Transverse colon (tissue), 4 donors: ENCODE data around the gene CD9. TPM values are rescaled to one million over a fixed set of nuclear protein-coding genes. Genes with fewer than 3 reads are reported as not detected.
A peak's percentile ranks its signal among the peaks of the same experiment; 100 is the strongest.

Source experiments
- DNase-seq: peaks from one replicate; pipeline ENCODE4 v3.0.0-alpha.2; 2019
- H3K27ac ChIP-seq, 4 donors: fragments of 200-600 bp; sonication (generic); 2 replicates each; pipeline ENCODE4 v1.5.1; 2016 to 2018; ENCODE audit warnings: inconsistent platforms in 4 of 4
- H3K27me3 ChIP-seq: fragments of 200-600 bp; sonication (generic); 2 replicates; pipeline ENCODE4 v1.5.1; 2017; ENCODE audit warnings: inconsistent platforms
- H3K36me3 ChIP-seq, 4 donors: fragments of 200-600 bp; sonication (generic); 2 replicates each; pipeline ENCODE4 v1.5.1; 2017 to 2019; ENCODE audit warnings: inconsistent platforms in 4 of 4
- H3K4me1 ChIP-seq, 4 donors: fragments of 200-600 bp; sonication (generic); 2 replicates each; pipeline ENCODE4 v1.5.1; 2017 to 2020; ENCODE audit warnings: inconsistent platforms in 4 of 4
- H3K4me3 ChIP-seq, 4 donors: fragments of 200-600 bp; sonication (generic); 1 replicate in 1 of 4; 2 replicates in 3 of 4; pipeline versions ENCODE4 v1.5.1 to v1.6.1; 2017 to 2019; ENCODE audit warnings: inconsistent platforms in 4 of 4
- H3K9me3 ChIP-seq, 2 donors: fragments of 200-600 bp; sonication (generic); 2 replicates each; pipeline ENCODE4 v1.5.1; 2017 to 2019; ENCODE audit warnings: inconsistent platforms in 2 of 2
- EP300 ChIP-seq: sonication (generic); formaldehyde crosslinking; IDR thresholded peaks from one replicate; pipeline ENCODE4 v1.6.1; 2017; ENCODE audit warnings: antibody characterized with exemption, low read depth
- POLR2A ChIP-seq: fragments of 450-650 bp; IDR thresholded peaks from one replicate; pipeline ENCODE4 v1.6.1; 2016; ENCODE audit warnings: antibody characterized with exemption, mild to moderate bottlenecking, moderate library complexity
- POLR2AphosphoS5 ChIP-seq, 3 donors: sonication (generic); formaldehyde crosslinking; IDR thresholded peaks; one replicate each; pipeline ENCODE4 v1.6.1; 2016; ENCODE audit warnings: antibody characterized with exemption in 3 of 3
- WGBS, 2 donors: methylation state at CpG; one replicate each; pipeline ENCODE4 v1.1.5; 2018; ENCODE audit warnings: low coverage in 1 of 2; 5-methylcytosine and 5-hydroxymethylcytosine counted together
- in situ Hi-C, 4 donors: fragments of 200-750 bp; cut with MboI; loops; one replicate each; pipeline versions ENCODE4 v1.15.0 to v1.15.1; 2017; ENCODE audit warnings: low sequenced_read_pairs in 3 of 4, low pct_ligation_motif_present in 1 of 4, low pct_unique_long_range_greater_than_20kb in 1 of 4
- intact Hi-C: fragments of 100-400 bp; cut with DNase I; formaldehyde crosslinking; loops from one replicate; pipeline ENCODE4 v1.15.1; 2023; ENCODE audit warnings: low total_unique reads
- total RNA-seq, 4 donors: library from RNA; depleted of rRNA; stranded (reverse); fragments of >200 nt; gene quantifications; one replicate each; pipeline ENCODE4 v1.1.0, GENCODE V29; 2016
- TF ChIP-seq, protein P1 (sequence below), 5 experiments: fragments of 200-600 bp in 3 of 5; fragments of 450-650 bp in 2 of 5; sonication (generic) in 3 of 5; IDR thresholded peaks; 1 replicate in 2 of 5; 2 replicates in 3 of 5; pipeline ENCODE4 v1.5.1; 2016 to 2017; ENCODE audit warnings: antibody characterized with exemption in 5 of 5, inconsistent platforms in 3 of 5, mild to moderate bottlenecking in 2 of 5, moderate library complexity in 1 of 5

The CD9 gene
- total RNA-seq, 4 donors from 2014 or later, result 207 to 668 (median 481) TPM

DNA sequence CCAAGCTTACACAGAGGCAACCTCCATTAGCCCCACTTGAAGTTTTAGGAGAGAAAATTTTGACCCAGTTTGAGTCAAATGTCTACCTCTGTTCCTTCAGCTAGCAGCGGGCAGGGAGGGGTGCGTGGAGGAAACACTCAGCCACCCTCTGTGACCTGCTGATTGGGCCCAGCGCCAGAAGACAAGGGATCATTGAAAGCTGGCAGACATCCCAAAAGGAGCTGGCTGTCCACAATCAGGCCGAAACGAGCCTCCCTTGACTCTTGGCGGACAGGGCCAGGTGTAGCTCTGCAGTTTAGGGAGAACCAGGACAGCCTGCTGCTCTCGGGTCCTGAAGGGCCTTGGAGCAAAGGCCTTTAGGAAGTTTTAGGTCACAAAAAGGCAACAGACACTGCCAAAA, 41.3 kb downstream of the CD9 start:
- in situ Hi-C loops (no loop called here), intact Hi-C loops (no loop called here)
- 37% methylated on average over 7 of the region's 7 CpGs; no CpG with 5 or more reads in 1 of the 2 donors for whole genome bisulfite sequencing, 2 donors

DNA sequence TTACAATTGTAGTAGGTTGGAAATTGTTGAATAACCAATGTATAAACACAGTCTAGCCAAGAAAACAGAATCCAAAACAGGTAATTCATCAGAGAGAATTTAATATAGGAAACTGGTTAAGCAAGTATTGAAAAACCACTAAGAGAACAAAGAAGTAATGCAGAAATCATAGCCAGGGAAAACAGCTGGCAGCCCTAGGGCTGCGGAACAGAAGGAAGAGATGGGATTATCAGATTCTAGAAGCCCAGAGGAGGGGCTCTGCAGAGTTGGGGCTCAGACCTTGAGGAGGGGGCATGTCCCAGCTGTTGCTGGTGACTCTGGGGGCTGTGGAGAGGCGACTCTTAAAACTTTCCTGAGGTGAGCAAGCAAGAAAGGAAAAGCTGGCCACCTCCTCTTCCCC, 49.4 kb downstream of the CD9 start:
- no peak overlapping the region for H3K27ac ChIP-seq
- H3K4me1 ChIP-seq, result no peaks in the 10 kb centered on the region
- H3K36me3 ChIP-seq, result no peaks in the 10 kb centered on the region
- WGBS, 2 donors, result 55 to 72% methylated on average over 2 of the region's 2 CpGs
- intact Hi-C loops (no loop called here), in situ Hi-C loops (no loop called here)
- no peaks in the 10 kb centered on the region for H3K9me3 ChIP-seq
- H3K27me3 ChIP-seq, result no peaks in the 10 kb centered on the region
- H3K4me3 ChIP-seq, result no peak overlapping the region
- TF ChIP-seq, protein P1, sequence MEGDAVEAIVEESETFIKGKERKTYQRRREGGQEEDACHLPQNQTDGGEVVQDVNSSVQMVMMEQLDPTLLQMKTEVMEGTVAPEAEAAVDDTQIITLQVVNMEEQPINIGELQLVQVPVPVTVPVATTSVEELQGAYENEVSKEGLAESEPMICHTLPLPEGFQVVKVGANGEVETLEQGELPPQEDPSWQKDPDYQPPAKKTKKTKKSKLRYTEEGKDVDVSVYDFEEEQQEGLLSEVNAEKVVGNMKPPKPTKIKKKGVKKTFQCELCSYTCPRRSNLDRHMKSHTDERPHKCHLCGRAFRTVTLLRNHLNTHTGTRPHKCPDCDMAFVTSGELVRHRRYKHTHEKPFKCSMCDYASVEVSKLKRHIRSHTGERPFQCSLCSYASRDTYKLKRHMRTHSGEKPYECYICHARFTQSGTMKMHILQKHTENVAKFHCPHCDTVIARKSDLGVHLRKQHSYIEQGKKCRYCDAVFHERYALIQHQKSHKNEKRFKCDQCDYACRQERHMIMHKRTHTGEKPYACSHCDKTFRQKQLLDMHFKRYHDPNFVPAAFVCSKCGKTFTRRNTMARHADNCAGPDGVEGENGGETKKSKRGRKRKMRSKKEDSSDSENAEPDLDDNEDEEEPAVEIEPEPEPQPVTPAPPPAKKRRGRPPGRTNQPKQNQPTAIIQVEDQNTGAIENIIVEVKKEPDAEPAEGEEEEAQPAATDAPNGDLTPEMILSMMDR (IDR thresholded peaks at IDR 0.05), result no peak
- no peak for TF ChIP-seq EP300
- TF ChIP-seq POLR2AphosphoS5 (IDR thresholded peaks at IDR 0.05), result no peak
- TF ChIP-seq POLR2A, result no peak
- DNase-seq, result no peak

More for the DNA sequence above, 41.3 kb downstream of the CD9 start:
- peak; percentile 86 for DNase-seq
- H3K27ac ChIP-seq, result peak overlapping the region; percentile 19 to 56 (median 30)
- no peaks in the 10 kb centered on the region for H3K27me3 ChIP-seq
- peaks cover 0 to 39% (median 6%) of the 10 kb centered on the region in 4 donors for H3K36me3 ChIP-seq
- peak in 2 of 3 donors; percentile 12 to 41 for TF ChIP-seq POLR2AphosphoS5 (IDR thresholded peaks at IDR 0.05)
- TF ChIP-seq, protein P1 (IDR thresholded peaks at IDR 0.05), result no peak
- H3K4me1 ChIP-seq, result peaks cover 0 to 13% (median 9%) of the 10 kb centered on the region in 4 donors
- no peaks in the 10 kb centered on the region for H3K9me3 ChIP-seq
- no peak overlapping the region for H3K4me3 ChIP-seq

DNA sequence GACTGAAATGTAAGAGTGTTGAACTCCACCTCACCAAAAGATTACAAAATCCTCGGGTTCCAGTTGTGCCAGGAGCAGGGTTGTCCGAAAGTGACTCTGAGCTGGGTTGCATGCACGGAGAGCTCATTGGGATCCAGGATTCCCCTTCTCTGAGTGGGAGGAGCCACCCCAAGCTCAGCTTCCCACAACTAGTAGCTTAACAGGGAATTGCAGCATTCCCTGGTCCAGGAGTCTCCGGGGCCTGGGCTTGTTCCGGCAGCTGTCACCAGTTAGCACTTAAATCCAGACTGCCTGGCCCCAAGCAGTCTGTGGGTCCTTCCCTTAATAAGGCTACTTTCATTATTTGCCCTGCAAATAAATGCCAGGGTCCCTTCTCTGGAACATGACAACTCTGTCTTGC, 50.1 kb downstream of the CD9 start:
- intact Hi-C loops, result no loop called here
- no peaks in the 10 kb centered on the region for H3K36me3 ChIP-seq
- no peak overlapping the region for H3K4me3 ChIP-seq
- 63 to 70% methylated on average over 2 to 5 of the region's 5 CpGs for WGBS, 2 donors
- no peaks in the 10 kb centered on the region for H3K9me3 ChIP-seq
- H3K4me1 ChIP-seq, result no peaks in the 10 kb centered on the region
- in situ Hi-C loops, result loop anchor here in 1 of 4 donors (10.0 kb wide), 1 partner anchor 186 kb away; no protein-coding TSS in a partner anchor
- no peak overlapping the region for H3K27ac ChIP-seq
- no peaks in the 10 kb centered on the region for H3K27me3 ChIP-seq
- TF ChIP-seq POLR2AphosphoS5 (IDR thresholded peaks at IDR 0.05) (no peak), POLR2A (no peak), EP300 (no peak)
- TF ChIP-seq, protein P1 (IDR thresholded peaks at IDR 0.05), result no peak
- no peak for DNase-seq

DNA sequence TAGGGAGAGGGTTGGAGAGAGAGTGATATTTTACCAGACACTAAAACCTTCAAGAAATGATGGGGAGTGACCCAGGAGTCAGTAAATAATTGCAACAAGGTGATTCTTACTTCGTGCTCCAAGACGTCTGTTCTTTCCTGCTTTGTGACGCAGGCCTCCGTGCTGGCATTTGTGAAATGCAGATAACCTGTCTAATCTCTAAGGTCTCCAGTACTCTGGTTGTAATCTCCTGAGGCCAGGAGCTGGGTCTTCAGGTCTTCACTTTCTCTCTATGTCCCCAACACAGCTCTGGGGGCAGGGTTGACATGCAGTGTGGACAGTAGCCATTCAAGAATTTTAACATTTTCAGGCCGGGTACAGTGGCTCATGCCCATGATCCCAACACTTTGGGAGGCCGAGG, 53.1 kb downstream of the CD9 start:
- TF ChIP-seq POLR2AphosphoS5 (IDR thresholded peaks at IDR 0.05), result no peak
- Histone ChIP-seq H3K36me3 (no peaks in the 10 kb centered on the region), H3K27me3 (no peaks in the 10 kb centered on the region), H3K27ac (no peak overlapping the region), H3K4me3 (no peak overlapping the region), H3K9me3 (no peaks in the 10 kb centered on the region), H3K4me1 (no peaks in the 10 kb centered on the region)
- in situ Hi-C loops, result loop anchor here in 1 of 4 donors (10.0 kb wide), 1 partner anchor 188 kb away; no protein-coding TSS in a partner anchor
- 84 to 96% methylated on average over 4 to 6 of the region's 6 CpGs for WGBS, 2 donors
- DNase-seq, result no peak
- intact Hi-C loops, result no loop called here

DNA sequence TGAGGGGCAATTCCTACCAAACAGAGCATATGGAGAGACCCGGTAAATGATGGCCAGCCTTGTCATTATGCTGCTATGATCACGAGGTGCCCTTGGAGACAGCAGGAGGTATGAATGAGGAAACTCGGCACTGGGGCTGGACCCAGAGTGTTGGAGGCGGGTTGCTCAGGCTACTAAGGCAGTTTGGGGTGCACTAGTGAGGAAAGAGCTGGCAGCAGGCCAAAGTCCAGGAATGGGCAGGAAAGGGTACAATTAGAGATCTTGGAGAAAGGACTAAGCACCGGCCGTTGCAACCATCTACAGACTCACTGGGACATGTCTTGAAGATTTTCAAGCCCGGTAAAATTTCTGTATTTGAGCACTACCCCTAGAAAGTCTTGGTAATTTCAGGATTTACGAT, 54.3 kb downstream of the CD9 start:
- no peak for DNase-seq
- H3K36me3 ChIP-seq, result no peaks in the 10 kb centered on the region
- H3K27me3 ChIP-seq, result no peaks in the 10 kb centered on the region
- in situ Hi-C loops (loop anchor here in 1 of 4 donors (10.0 kb wide), 1 partner anchor 190 kb away; no protein-coding TSS in a partner anchor), intact Hi-C loops (no loop called here)
- WGBS, 2 donors, result 89 to 93% methylated on average over 5 to 8 of the region's 8 CpGs
- H3K27ac ChIP-seq, result no peak overlapping the region
- H3K9me3 ChIP-seq, result no peaks in the 10 kb centered on the region
- no peaks in the 10 kb centered on the region for H3K4me1 ChIP-seq
- TF ChIP-seq POLR2AphosphoS5 (IDR thresholded peaks at IDR 0.05), result no peak
- TF ChIP-seq EP300, result no peak
- TF ChIP-seq POLR2A, result no peak
- TF ChIP-seq, protein P1 (IDR thresholded peaks at IDR 0.05), result no peak
- no peak overlapping the region for H3K4me3 ChIP-seq
